HUES48 (cell line): ENCODE results near the gene FAM241B.
A peak's percentile ranks its signal among the peaks of the same experiment; 100 is the strongest.

Experiments used
- H3K27ac ChIP-seq: one replicate; pipeline ENCODE4 v1.7.0; 2013; ENCODE audit warnings: low read depth, low read length, inconsistent platforms
- H3K27me3 ChIP-seq: 2 replicates; pipeline ENCODE4 v1.6.1; 2013; ENCODE audit warnings: mild to moderate bottlenecking, low read length; ENCODE audit not compliant: control insufficient read depth, insufficient read depth
- H3K36me3 ChIP-seq: 2 replicates; pipeline ENCODE4 v1.6.1; 2013; ENCODE audit warnings: low read length; ENCODE audit not compliant: control insufficient read depth, insufficient read depth
- H3K4me1 ChIP-seq: 2 replicates; pipeline ENCODE4 v1.6.1; 2013; ENCODE audit warnings: mild to moderate bottlenecking, low read length; ENCODE audit not compliant: control insufficient read depth, insufficient read depth
- H3K4me3 ChIP-seq: 2 replicates; pipeline ENCODE4 v1.5.1; 2013; ENCODE audit warnings: mild to moderate bottlenecking, low read depth, low read length
- H3K9ac ChIP-seq: 2 replicates; pipeline ENCODE4 v1.6.1; 2013; ENCODE audit warnings: mild to moderate bottlenecking, low read depth, low read length, moderate library complexity
- H3K9me3 ChIP-seq: 2 replicates; pipeline ENCODE4 v1.6.1; 2013; ENCODE audit warnings: low read length; ENCODE audit not compliant: control insufficient read depth, insufficient read depth

Gene FAM241B

DNA sequence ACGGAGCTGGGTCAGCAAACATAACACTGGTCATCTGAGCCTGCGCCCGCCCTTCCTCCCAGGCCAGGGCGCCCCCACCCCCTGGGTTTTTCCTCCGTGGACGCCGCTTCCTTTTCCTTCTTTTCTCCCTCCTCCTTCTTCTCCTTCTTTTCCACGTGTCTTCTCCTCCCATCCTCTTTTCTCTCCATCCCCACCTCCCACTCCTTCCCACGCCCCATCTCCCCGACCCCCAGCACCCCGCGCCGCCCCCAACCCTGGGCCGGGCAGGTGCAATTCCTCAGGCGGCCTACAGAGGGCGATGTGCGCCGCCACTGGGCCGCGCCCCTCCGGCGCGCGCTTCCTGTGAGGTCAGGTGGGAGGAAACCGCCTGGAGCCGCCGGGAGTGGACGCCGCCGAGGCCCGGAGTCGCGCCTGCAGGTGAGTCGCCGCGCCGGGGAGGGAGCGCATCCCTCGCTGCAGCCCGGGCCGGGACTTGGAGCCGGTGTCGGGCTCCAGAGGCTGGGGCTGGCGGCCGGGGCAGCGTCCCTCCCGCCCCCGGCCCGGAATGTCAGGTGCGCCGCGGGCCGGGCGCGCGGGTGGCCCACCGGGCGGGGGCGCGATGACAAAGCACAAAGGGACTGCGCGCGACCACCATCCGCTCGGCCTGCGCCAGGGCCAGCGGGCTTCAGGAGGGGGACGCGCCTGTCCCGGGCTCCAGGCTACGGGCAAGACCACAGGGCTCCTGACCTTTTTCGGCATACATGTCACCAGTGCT, at the start of gene FAM241B:
TSS of gene FAM241B (plus strand) at position 351 of the 754 bp plus-strand sequence. CDS start 1,497 bp downstream, outside the sequence.
- Histone ChIP-seq H3K9me3 (no peaks in the 10 kb centered on the region), H3K4me3 (peak within 1 kb of the TSS; percentile 86), H3K4me1 (peaks cover 4% of the 10 kb centered on the region; the same call in 1 of the 2 replicates), H3K9ac (peak within 1 kb of the TSS; percentile 80), H3K27ac (no peak within 1 kb of the TSS), H3K27me3 (peaks cover 25% of the 10 kb centered on the region), H3K36me3 (peaks cover 19% of the 10 kb centered on the region)

GRCh38 chr10:69580435-69580834, 49.6 kb upstream of the FAM241B start:
- peaks cover 32% of the 10 kb centered on the region for H3K4me1 ChIP-seq
- no peak overlapping the region for H3K27ac ChIP-seq
- H3K9ac ChIP-seq: no peak overlapping the region
- H3K9me3 ChIP-seq: no peaks in the 10 kb centered on the region
- no peak overlapping the region for H3K4me3 ChIP-seq
- no peaks in the 10 kb centered on the region for H3K36me3 ChIP-seq
- H3K27me3 ChIP-seq: peaks cover 99% of the 10 kb centered on the region

DNA sequence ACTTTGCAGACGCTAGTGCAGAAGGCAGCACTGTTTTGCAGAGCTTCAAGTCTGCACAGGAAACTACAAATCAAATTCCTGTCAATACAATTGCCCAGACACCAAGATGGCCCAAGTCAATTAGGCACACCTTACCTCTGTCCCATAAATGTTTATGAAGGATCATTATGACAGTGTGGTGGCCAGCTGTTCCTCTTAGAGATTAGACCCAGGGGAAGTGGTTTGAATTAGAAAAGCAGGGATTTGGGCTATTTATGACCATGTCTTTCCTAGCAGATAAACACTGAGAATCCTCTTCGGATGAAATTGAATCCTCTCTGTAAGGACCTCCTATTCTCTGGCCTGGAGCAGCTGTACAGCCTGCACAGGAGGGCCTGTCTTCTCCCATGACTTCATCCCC, 46.9 kb upstream of the FAM241B start:
- peaks cover 11% of the 10 kb centered on the region for H3K4me1 ChIP-seq

DNA sequence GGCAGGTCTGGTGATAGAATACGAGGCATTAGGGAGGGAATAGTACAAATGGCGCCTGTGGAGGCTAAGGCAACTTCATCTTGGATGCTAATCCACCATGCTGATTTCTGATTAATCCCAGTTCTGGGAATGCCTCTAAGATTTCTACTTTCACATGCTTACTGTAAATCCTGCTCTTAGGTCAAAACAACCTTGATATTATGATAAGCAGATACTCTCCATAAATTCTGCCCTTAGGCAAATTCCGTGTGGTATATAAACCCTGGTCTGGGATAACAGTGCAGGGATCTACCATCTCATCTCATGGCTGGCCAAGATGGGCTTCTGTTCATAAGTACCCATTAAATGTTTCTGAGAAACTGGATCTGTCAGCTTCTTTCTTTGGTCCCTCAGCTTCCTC, 45.4 kb upstream of the FAM241B start:
- peaks cover 74% of the 10 kb centered on the region for H3K27me3 ChIP-seq
- H3K36me3 ChIP-seq: no peaks in the 10 kb centered on the region
- H3K9ac ChIP-seq: no peak overlapping the region
- no peak overlapping the region for H3K27ac ChIP-seq
- no peak overlapping the region for H3K4me3 ChIP-seq
- H3K9me3 ChIP-seq: no peaks in the 10 kb centered on the region
- 0 out of 2 replicates have a peak, but pooled peaks cover under 1% of the 10 kb centered on the region for H3K4me1 ChIP-seq

More for the DNA sequence above, 46.9 kb upstream of the FAM241B start:
- Histone ChIP-seq H3K27ac (no peak overlapping the region), H3K27me3 (peaks cover 89% of the 10 kb centered on the region), H3K9me3 (no peaks in the 10 kb centered on the region), H3K9ac (no peak overlapping the region), H3K4me3 (no peak overlapping the region), H3K36me3 (no peaks in the 10 kb centered on the region)

GRCh38 chr10:69588358-69588757, 41.7 kb upstream of the FAM241B start:
- Histone ChIP-seq H3K4me3 (no peak overlapping the region), H3K27me3 (peaks cover 38% of the 10 kb centered on the region), H3K9me3 (no peaks in the 10 kb centered on the region), H3K9ac (no peak overlapping the region), H3K4me1 (no peaks in the 10 kb centered on the region), H3K27ac (no peak overlapping the region), H3K36me3 (no peaks in the 10 kb centered on the region)

- Histone ChIP-seq H3K4me3 (no peak overlapping the region), H3K9me3 (no peaks in the 10 kb centered on the region), H3K36me3 (no peaks in the 10 kb centered on the region), H3K27me3 (no peaks in the 10 kb centered on the region; the same call in 1 of the 2 replicates), H3K4me1 (peaks cover 2% of the 10 kb centered on the region; the same call in 1 of the 2 replicates), H3K27ac (no peak overlapping the region), H3K9ac (no peak overlapping the region)
Measured at GRCh38 chr10:69600761-69601330, 29.2 kb upstream of the FAM241B start.

- no peak overlapping the region for H3K9ac ChIP-seq
- H3K27me3 ChIP-seq: peaks cover 2% of the 10 kb centered on the region; the same call in 1 of the 2 replicates
- no peak overlapping the region for H3K4me3 ChIP-seq
- H3K4me1 ChIP-seq: no peaks in the 10 kb centered on the region; the same call in 1 of the 2 replicates
- H3K27ac ChIP-seq: no peak overlapping the region
- H3K9me3 ChIP-seq: peaks cover 5% of the 10 kb centered on the region; the same call in 1 of the 2 replicates
- no peaks in the 10 kb centered on the region for H3K36me3 ChIP-seq
Measured at GRCh38 chr10:69609077-69609476, 21.0 kb upstream of the FAM241B start.

- H3K27ac ChIP-seq: no peak overlapping the region
- no peak overlapping the region for H3K4me3 ChIP-seq
Measured at GRCh38 chr10:69612760-69613159, 17.3 kb upstream of the FAM241B start.

GRCh38 chr10:69614130-69614529, 15.9 kb upstream of the FAM241B start:
- Histone ChIP-seq H3K4me1 (no peaks in the 10 kb centered on the region), H3K27ac (no peak overlapping the region), H3K36me3 (no peaks in the 10 kb centered on the region), H3K27me3 (peaks cover 2% of the 10 kb centered on the region; the same call in 1 of the 2 replicates), H3K9ac (no peak overlapping the region), H3K4me3 (no peak overlapping the region), H3K9me3 (peaks cover 9% of the 10 kb centered on the region; the same call in 1 of the 2 replicates)

More at GRCh38 chr10:69612760-69613159, 17.3 kb upstream of the FAM241B start:
- Histone ChIP-seq H3K9ac (no peak overlapping the region), H3K36me3 (no peaks in the 10 kb centered on the region), H3K27me3 (peaks cover 2% of the 10 kb centered on the region; the same call in 1 of the 2 replicates), H3K4me1 (no peaks in the 10 kb centered on the region), H3K9me3 (peaks cover 13% of the 10 kb centered on the region; the same call in 1 of the 2 replicates)

DNA sequence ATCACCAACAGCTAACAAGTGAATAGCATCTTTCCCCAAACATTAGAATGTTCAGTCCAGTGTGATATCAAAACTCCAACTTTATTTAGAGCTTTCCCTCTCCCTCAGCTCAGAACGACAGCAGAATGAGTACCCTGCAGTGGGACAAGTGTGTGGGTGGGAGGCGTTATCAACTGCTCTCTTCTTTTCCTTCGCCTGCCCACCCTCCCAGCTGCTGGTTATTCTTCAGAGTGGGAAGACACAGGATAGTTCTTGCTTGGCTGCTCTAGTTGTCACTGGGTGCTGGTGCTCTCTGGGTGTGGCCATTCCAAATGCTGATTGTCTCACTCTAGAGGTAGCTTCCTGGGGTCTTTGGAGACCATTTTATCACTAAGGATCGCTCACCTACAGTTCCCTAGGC, 13.7 kb upstream of the FAM241B start:
- no peak overlapping the region for H3K27ac ChIP-seq
- no peak overlapping the region for H3K9ac ChIP-seq
- H3K4me3 ChIP-seq: no peak overlapping the region
- peaks cover 2% of the 10 kb centered on the region; the same call in 1 of the 2 replicates for H3K27me3 ChIP-seq
- H3K36me3 ChIP-seq: no peaks in the 10 kb centered on the region
- H3K4me1 ChIP-seq: no peaks in the 10 kb centered on the region
- 0 out of 2 replicates have a peak, but pooled peaks cover 8% of the 10 kb centered on the region for H3K9me3 ChIP-seq

- no peak overlapping the region for H3K27ac ChIP-seq
- no peaks in the 10 kb centered on the region for H3K36me3 ChIP-seq
- no peak overlapping the region for H3K9ac ChIP-seq
- no peaks in the 10 kb centered on the region for H3K4me1 ChIP-seq
- H3K4me3 ChIP-seq: no peak overlapping the region
- H3K27me3 ChIP-seq: no peaks in the 10 kb centered on the region
- 0 out of 2 replicates have a peak, but pooled peaks cover 8% of the 10 kb centered on the region for H3K9me3 ChIP-seq
Measured at GRCh38 chr10:69618746-69619145, 11.3 kb upstream of the FAM241B start.
